Head of caudate nucleus (tissue), 42 donors: ENCODE measurements around the gene CCNY.

Experiments used
- DNase-seq, 42 donors: peaks; one replicate each; pipeline versions ENCODE4 v3.0.0 to v3.0.0-alpha.2; 2020 to 2021; ENCODE audit warnings: mixed read lengths in 7 of 42
- intact Hi-C: fragments of 100-400 bp; cut with DNase I; formaldehyde crosslinking; loops from one replicate; pipeline ENCODE4 v1.15.0; 2022

The CCNY gene

GRCh38 chr10:35456784-35457183, 120.5 kb downstream of the CCNY start:
- intact Hi-C loops = no loop called here
- peak in 2 of 42 donors; percentile 25 to 36 for DNase-seq

DNA sequence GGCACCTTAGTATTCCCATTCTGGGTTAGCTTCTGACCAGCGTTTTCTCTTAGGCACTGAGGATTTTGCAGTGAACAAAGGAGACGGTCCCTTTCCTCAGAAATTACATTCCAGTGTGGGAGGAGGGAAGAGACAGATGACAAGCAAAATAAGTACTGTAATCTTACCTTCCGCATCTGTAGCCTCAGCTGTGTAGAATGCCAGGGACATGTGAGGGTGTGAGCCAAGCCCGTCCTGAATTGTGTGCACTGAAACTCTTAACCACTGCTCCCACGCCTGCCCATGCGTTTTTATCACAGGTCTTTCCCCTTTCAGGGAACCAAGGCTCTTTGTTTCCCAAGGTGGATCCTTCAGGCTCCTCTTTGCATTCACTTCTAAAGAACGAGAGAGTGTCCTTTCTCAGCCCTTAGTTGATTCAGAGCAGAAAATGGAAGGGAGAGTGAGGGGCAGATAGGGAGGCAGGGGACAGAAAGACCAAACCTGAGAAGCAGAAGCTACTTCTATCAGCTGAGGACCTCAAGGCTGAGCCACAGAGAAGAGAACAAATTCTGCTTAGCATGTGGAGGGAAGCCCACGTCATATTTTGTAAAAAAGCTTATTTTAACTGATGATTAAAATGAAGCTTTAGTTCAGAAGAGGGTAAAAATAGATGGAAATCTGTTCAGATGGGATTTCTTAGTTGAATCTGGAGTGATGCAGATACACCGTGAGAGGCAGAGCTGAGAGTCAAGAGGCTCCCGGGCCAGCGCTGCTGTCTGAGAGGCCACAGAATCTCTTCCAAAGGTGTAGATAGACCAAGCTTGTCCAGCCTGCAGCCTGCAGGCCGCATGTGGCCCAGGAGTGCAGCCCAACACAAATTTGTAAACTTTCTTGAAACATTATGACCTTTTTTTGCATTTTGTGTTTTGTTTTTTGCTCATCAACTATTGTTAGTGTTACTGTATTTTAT, 122.5 kb downstream of the CCNY start:
- DNase-seq = peak in 5 of 42 donors; percentile 52 to 70 (median 57)
- intact Hi-C loops = no loop called here

- intact Hi-C loops = no loop called here
Measured at GRCh38 chr10:35459449-35459847, 123.1 kb downstream of the CCNY start.

GRCh38 chr10:35460852-35461460, 124.6 kb downstream of the CCNY start:
- DNase-seq = no peak
- intact Hi-C loops = loop anchor here (10.0 kb wide), 1 partner anchor 126 kb away; the partner anchor contains the start of gene CCNY

More at GRCh38 chr10:35459449-35459847, 123.1 kb downstream of the CCNY start:
- peak in 1 of 42 donors; percentile 30 for DNase-seq

DNA sequence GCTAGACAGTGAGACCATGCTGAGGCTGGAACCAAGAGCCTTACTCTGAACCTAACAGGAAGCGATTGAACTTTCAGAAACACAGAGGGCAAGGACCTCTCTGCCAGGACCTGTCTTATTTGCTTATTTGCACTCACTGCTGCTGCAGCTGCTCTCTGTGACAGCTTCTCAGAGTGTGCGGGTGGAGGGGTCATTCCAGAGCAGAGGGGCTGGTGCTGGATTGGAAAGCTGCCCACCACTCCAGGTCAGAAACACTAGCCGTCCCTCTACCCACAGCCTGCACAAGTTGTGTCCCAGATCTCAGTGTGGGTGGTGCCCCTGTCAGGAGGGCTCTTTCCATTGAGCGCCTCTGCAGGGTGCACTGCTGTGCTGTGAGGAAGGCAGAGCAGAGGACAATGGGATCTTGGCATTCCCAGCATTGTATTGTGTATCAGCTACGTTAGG, 126.2 kb downstream of the CCNY start:
- intact Hi-C loops = loop anchor here (10.0 kb wide), 1 partner anchor 128 kb away; the partner anchor contains the start of gene CCNY

DNA sequence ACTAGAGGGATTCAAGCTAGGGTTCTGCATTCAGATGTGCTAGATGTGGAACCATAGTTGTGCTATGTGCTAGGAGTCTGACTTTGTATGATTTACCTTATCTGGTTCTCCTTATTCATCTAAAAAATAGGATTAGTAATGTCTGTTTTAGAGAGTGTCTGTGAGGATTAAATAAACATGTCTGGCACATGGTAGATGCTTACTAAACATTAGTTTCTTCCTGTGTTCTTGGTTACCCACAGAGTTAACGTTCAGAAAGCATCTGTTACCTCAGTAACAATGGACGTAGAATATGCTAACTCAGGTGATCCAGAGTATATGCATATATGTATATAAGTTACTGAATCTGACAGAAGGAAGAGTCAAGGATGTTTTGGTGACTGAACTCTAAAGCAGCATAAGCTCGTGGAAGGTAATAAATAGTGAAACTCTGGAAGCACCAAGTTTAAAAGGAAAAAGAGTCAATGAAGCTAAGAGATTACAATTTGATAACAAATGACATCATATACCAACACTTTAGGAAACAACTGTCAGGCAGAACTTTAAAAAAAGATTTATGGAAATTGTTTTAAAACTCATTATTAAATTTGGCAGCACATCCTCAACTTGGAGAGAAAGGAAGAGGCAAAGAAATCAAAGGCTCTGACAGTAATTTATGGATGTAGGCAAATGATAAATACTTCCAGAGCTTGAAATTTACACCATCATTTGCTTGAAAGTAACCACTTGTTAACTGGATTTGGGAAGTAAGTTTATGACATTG, 127.0 kb downstream of the CCNY start:
- intact Hi-C loops = loop anchor here (10.0 kb wide), 1 partner anchor 128 kb away; the partner anchor contains the start of gene CCNY
- no peak for DNase-seq

More for the DNA sequence above, 126.2 kb downstream of the CCNY start:
- DNase-seq = peak in 24 of 42 donors; percentile 26 to 80 (median 59)

DNA sequence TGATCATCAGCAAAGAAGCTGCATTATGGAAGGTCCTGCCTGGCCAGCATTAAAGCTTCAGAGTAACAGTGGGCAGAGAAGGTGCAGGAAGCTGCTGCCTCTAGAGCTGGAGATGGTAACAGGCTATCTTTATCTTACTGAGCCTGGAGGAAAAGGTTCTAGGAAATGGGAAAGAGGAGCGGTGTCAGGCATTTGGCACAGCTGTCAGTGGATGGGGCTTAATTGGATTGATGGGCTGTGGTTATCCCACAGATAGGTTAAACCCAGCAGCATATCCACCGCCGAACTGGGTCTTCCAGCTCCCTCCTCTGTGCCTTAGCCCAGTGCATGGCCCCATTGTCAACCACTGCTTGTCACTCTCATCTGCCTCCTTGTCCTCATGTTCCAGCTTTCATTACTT, 127.6 kb downstream of the CCNY start:
- DNase-seq = no peak
- intact Hi-C loops = loop anchor here (10.0 kb wide), 1 partner anchor 129 kb away; the partner anchor contains the start of gene CCNY

DNA sequence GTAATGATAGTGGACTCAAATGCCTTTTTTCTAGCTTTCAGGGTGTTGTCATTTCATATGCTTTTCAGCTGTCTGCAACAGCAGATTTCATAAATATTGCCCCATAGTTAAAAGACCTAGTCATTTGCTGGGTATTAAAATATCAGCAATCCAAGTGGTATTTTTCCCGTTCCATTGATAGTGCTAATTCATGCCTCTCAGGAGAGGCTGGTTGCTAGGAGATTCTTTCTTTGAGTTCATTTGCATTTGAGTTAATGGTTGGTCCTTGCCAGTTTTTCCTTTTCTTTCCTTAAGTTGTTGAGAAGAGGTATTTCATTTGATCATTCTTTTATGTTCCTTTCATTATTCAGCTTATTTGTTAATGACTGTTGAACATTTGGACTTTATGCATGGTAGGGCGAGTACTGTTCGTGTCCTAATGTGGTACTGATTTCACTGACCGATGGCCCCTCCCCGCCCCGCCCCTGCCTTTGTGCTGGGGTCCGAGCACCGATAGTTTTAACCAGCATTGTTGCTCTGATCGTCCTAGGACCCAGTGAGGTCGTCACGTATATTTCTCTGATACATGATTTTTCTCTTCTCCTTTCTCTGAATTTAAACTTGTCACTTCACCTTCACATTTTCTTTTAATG, 128.6 kb downstream of the CCNY start:
- no peak for DNase-seq
- intact Hi-C loops = loop anchor here (10.0 kb wide), 1 partner anchor 130 kb away; the partner anchor contains the start of gene CCNY

DNA sequence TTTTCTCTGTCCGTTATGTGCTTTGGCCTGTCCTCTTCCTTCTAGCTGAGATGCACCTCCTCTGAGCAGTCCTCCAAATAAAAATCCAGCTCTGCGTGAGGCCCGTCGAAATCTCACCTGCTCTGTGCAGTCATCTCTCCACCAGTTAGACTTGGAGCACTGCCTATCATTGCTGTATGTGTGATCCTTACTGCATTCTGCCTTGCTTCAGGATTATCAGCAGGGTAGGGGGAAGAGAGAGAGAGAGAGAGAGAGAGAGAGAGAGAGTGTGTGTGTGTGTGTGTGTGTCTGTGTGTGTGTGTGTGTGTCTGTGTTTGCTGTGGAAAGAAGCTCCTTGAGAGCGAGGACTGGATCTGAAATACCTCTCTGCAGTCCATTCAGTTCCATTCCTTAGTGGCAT, 129.4 kb downstream of the CCNY start:
- DNase-seq = no peak
- intact Hi-C loops = loop anchor here (10.0 kb wide), 1 partner anchor 131 kb away; the partner anchor contains the start of gene CCNY

- peak in 1 of 42 donors; percentile 31 for DNase-seq
- intact Hi-C loops = loop anchor here (10.0 kb wide), 1 partner anchor 131 kb away; the partner anchor contains the start of gene CCNY
Measured at GRCh38 chr10:35466170-35466569, 129.9 kb downstream of the CCNY start.

- DNase-seq = peak in 1 of 42 donors; percentile 14
- intact Hi-C loops = loop anchor here (10.0 kb wide), 1 partner anchor 132 kb away; the partner anchor contains the start of gene CCNY
Measured at GRCh38 chr10:35466661-35467060, 130.4 kb downstream of the CCNY start.

GRCh38 chr10:35467186-35467585, 130.9 kb downstream of the CCNY start:
- peak in 1 of 42 donors; percentile 18 for DNase-seq
- intact Hi-C loops = loop anchor here (10.0 kb wide), 1 partner anchor 132 kb away; the partner anchor contains the start of gene CCNY

- peak in 36 of 42 donors; percentile 40 to 88 (median 64) for DNase-seq
Measured at GRCh38 chr10:35470248-35470924, 134.1 kb downstream of the CCNY start.

GRCh38 chr10:35470925-35471315, 134.6 kb downstream of the CCNY start:
- intact Hi-C loops = no loop called here
- no peak for DNase-seq

More at GRCh38 chr10:35470248-35470924, 134.1 kb downstream of the CCNY start:
- intact Hi-C loops = no loop called here

DNA sequence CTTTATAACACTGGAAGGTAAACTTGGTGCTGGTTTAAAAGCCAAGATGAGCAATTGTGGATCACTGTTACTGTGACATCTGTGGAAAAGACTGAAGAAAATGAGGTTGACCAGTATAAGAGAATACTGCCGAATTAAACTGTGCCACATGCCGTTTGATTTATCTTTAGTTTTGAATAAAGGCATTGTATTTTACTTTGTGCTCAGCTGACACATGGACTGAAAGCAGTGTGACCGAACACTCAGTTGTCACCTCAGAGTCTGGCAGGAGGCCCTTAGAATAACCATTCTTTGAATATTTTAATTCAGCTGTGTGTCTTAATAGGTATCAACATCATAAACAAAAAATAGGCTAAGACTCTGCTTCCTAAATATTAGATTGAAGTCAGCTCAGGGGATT, 135.1 kb downstream of the CCNY start:
- intact Hi-C loops = no loop called here
- DNase-seq = no peak

GRCh38 chr10:35480142-35480541, 143.8 kb downstream of the CCNY start:
- DNase-seq = no peak
- intact Hi-C loops = no loop called here

- no peak for DNase-seq
- intact Hi-C loops = no loop called here
Measured at GRCh38 chr10:35481413-35481812, 145.1 kb downstream of the CCNY start.
